Right renal cortex interstitium (tissue), 3 donors: ENCODE data around the gene EBI3. TPM values are rescaled to one million over a fixed set of nuclear protein-coding genes. Genes with fewer than 3 reads are reported as not detected.
A peak's percentile ranks its signal among the peaks of the same experiment; 100 is the strongest.
"Not testable (repeated sequence)": the region's sequence is repeated elsewhere in the genome, so short reads cannot be mapped to it uniquely, and the experiment has no call there.

Experiments used
- DNase-seq, 3 donors: peaks; one replicate each; pipeline ENCODE4 v3.0.0-alpha.2; 2013; ENCODE audit warnings: low read depth in 3 of 3, low spot score in 2 of 3
- polyA plus RNA-seq, 3 donors: library from polyadenylated mRNA; unstranded; fragments of 120-200 nt; gene quantifications; one replicate each; pipeline ENCODE4 v1.2.1, GENCODE V29; 2013; ENCODE audit not compliant: insufficient read length in 3 of 3

EBI3 gene
- polyA plus RNA-seq, 3 donors, result 0.40 to 0.56 (median 0.49) TPM

GRCh38 chr19:4233282-4233853 is 4.0 kb downstream of the EBI3 start:
- DNase-seq, result no peak

- DNase-seq, result no peak
These were observed 5.0 kb downstream of the EBI3 start for GRCh38 chr19:4234142-4234861.

GRCh38 chr19:4234862-4235201 is 5.5 kb downstream of the EBI3 start:
- no peak for DNase-seq

GRCh38 chr19:4237510-4237909 is 8.2 kb downstream of the EBI3 start:
- not testable (repeated sequence) for DNase-seq

- DNase-seq, result no peak
These were observed 9.5 kb downstream of the EBI3 start for GRCh38 chr19:4238831-4239230.

GRCh38 chr19:4241824-4242430 is 12.6 kb downstream of the EBI3 start:
- no peak for DNase-seq

- not testable (repeated sequence) for DNase-seq
These were observed 16.6 kb downstream of the EBI3 start for GRCh38 chr19:4245938-4246337.

GRCh38 chr19:4246767-4247593 is 17.7 kb downstream of the EBI3 start, which contains the start of gene YJU2:
YJU2 (plus strand) TSS chr19:4247080; CDS start chr19:4247147, 67 bp downstream.
- peak; percentile 99 for DNase-seq

- no peak for DNase-seq
These were observed 27.2 kb downstream of the EBI3 start for GRCh38 chr19:4256563-4256962.

GRCh38 chr19:4257025-4257424 is 27.7 kb downstream of the EBI3 start:
- no peak for DNase-seq

- DNase-seq, result no peak
These were observed 28.9 kb downstream of the EBI3 start for GRCh38 chr19:4258181-4258580.

GRCh38 chr19:4260613-4261191 is 31.4 kb downstream of the EBI3 start:
- DNase-seq, result no peak

GRCh38 chr19:4264812-4265211 is 35.5 kb downstream of the EBI3 start:
- no peak for DNase-seq

GRCh38 chr19:4266253-4267000 is 37.1 kb downstream of the EBI3 start:
- no peak for DNase-seq

GRCh38 chr19:4267101-4267900 is 38.0 kb downstream of the EBI3 start:
- no peak for DNase-seq

GRCh38 chr19:4267901-4268815 is 38.8 kb downstream of the EBI3 start:
- no peak for DNase-seq

- no peak for DNase-seq
These were observed 39.6 kb downstream of the EBI3 start for GRCh38 chr19:4268816-4269430.

GRCh38 chr19:4272894-4273293 is 43.6 kb downstream of the EBI3 start:
- no peak for DNase-seq
